Effector memory CD4-positive, alpha-beta T cell (primary cell): ENCODE results near the gene SFN.
A peak's percentile ranks its signal among the peaks of the same experiment; 100 is the strongest.
"Not testable (repeated sequence)": the region's sequence is repeated elsewhere in the genome, so short reads cannot be mapped to it uniquely, and the experiment has no call there.

Source experiments
- DNase-seq, 3 donors: peaks; one replicate each; pipeline ENCODE4 v3.0.0-alpha.2; 2020
- H3K27ac ChIP-seq: 2 replicates; pipeline ENCODE4 v1.7.0; 2013; ENCODE audit warnings: mild to moderate bottlenecking, low read length, moderate library complexity; ENCODE audit not compliant: insufficient read depth, poor library complexity, severe bottlenecking
- H3K27me3 ChIP-seq: replicated peaks from 2 replicates; pipeline ENCODE4 v1.7.0; 2013; ENCODE audit warnings: mild to moderate bottlenecking, low read length; ENCODE audit not compliant: insufficient read depth, control insufficient read depth, poor library complexity, severe bottlenecking
- H3K36me3 ChIP-seq: 2 replicates; pipeline ENCODE4 v1.7.0; 2013; ENCODE audit warnings: mild to moderate bottlenecking, low read length, moderate library complexity; ENCODE audit not compliant: control insufficient read depth, insufficient read depth
- H3K4me1 ChIP-seq: 2 replicates; pipeline ENCODE4 v1.7.0; 2013; ENCODE audit warnings: low read length, mild to moderate bottlenecking; ENCODE audit not compliant: control insufficient read depth, insufficient read depth, poor library complexity, severe bottlenecking
- H3K4me3 ChIP-seq: 2 replicates; pipeline ENCODE4 v1.7.0; 2013; ENCODE audit warnings: low read length, low read depth, mild to moderate bottlenecking; ENCODE audit not compliant: insufficient read depth, poor library complexity, severe bottlenecking
- H3K9me3 ChIP-seq: 2 replicates; pipeline ENCODE4 v1.7.0; 2013; ENCODE audit warnings: mild to moderate bottlenecking, low read length, moderate library complexity; ENCODE audit not compliant: control insufficient read depth

SFN gene

GRCh38 chr1:26864610-26865480 lies 1.9 kb downstream of the SFN start:
- peak; percentile 89 to 93 (median 92) for DNase-seq
- H3K27ac ChIP-seq = peak overlapping the region; percentile 70
- no peaks in the 10 kb centered on the region for H3K27me3 ChIP-seq
- H3K36me3 ChIP-seq = no peaks in the 10 kb centered on the region
- peaks cover 8% of the 10 kb centered on the region for H3K4me1 ChIP-seq
- H3K9me3 ChIP-seq = no peaks in the 10 kb centered on the region
- H3K4me3 ChIP-seq = peak overlapping the region; percentile 82

GRCh38 chr1:26873097-26873496 lies 10.1 kb downstream of the SFN start:
- H3K27me3 ChIP-seq, DNase-seq, H3K9me3 ChIP-seq, H3K27ac ChIP-seq, H3K4me3 ChIP-seq, H3K4me1 ChIP-seq: not testable (repeated sequence)
- peaks cover 12% of the 10 kb centered on the region for H3K36me3 ChIP-seq

- H3K27me3 ChIP-seq = no peaks in the 10 kb centered on the region
- H3K4me1 ChIP-seq = no peaks in the 10 kb centered on the region
- H3K36me3 ChIP-seq = peaks cover 24% of the 10 kb centered on the region
- H3K27ac ChIP-seq = no peak overlapping the region
- H3K4me3 ChIP-seq = no peak overlapping the region
- DNase-seq = no peak
- no peaks in the 10 kb centered on the region for H3K9me3 ChIP-seq
These were observed 11.9 kb downstream of the SFN start for GRCh38 chr1:26874896-26875295.

- no peak overlapping the region for H3K27ac ChIP-seq
- DNase-seq = no peak
- peaks cover 44% of the 10 kb centered on the region for H3K36me3 ChIP-seq
- H3K27me3 ChIP-seq = no peaks in the 10 kb centered on the region
- H3K4me3 ChIP-seq = no peak overlapping the region
- no peaks in the 10 kb centered on the region for H3K4me1 ChIP-seq
- H3K9me3 ChIP-seq = no peaks in the 10 kb centered on the region
These were observed 14.4 kb downstream of the SFN start for GRCh38 chr1:26877326-26877725.

GRCh38 chr1:26879793-26880192 lies 16.8 kb downstream of the SFN start:
- no peaks in the 10 kb centered on the region for H3K9me3 ChIP-seq
- peaks cover 68% of the 10 kb centered on the region for H3K36me3 ChIP-seq
- no peak overlapping the region for H3K4me3 ChIP-seq
- H3K4me1 ChIP-seq = no peaks in the 10 kb centered on the region
- H3K27ac ChIP-seq = no peak overlapping the region
- DNase-seq = no peak
- H3K27me3 ChIP-seq = no peaks in the 10 kb centered on the region

GRCh38 chr1:26881611-26882010 lies 18.7 kb downstream of the SFN start:
- H3K4me3 ChIP-seq, H3K27me3 ChIP-seq, H3K27ac ChIP-seq, H3K4me1 ChIP-seq, DNase-seq, H3K9me3 ChIP-seq: not testable (repeated sequence)
- H3K36me3 ChIP-seq = peaks cover 77% of the 10 kb centered on the region

GRCh38 chr1:26882696-26883463 lies 19.9 kb downstream of the SFN start:
- peaks cover 74% of the 10 kb centered on the region for H3K36me3 ChIP-seq

GRCh38 chr1:26887125-26887524 lies 24.2 kb downstream of the SFN start:
- DNase-seq = no peak
- H3K27me3 ChIP-seq = no peaks in the 10 kb centered on the region
- no peaks in the 10 kb centered on the region for H3K9me3 ChIP-seq
- H3K4me3 ChIP-seq = no peak overlapping the region
- H3K4me1 ChIP-seq = peaks cover 13% of the 10 kb centered on the region
- H3K27ac ChIP-seq = no peak overlapping the region
- peaks cover 52% of the 10 kb centered on the region for H3K36me3 ChIP-seq

More at GRCh38 chr1:26882696-26883463, 19.9 kb downstream of the SFN start:
- DNase-seq = no peak
- Histone ChIP-seq H3K27ac (no peak overlapping the region), H3K4me1 (no peaks in the 10 kb centered on the region), H3K27me3 (no peaks in the 10 kb centered on the region), H3K9me3 (no peaks in the 10 kb centered on the region), H3K4me3 (no peak overlapping the region)

- Histone ChIP-seq H3K27ac (no peak overlapping the region), H3K27me3 (no peaks in the 10 kb centered on the region), H3K4me3 (no peak overlapping the region), H3K36me3 (peaks cover 52% of the 10 kb centered on the region), H3K9me3 (no peaks in the 10 kb centered on the region), H3K4me1 (peaks cover 13% of the 10 kb centered on the region)
- DNase-seq = no peak
These were observed 25.3 kb downstream of the SFN start for GRCh38 chr1:26888231-26888630.
